SU-DHL-6 (cell line): ENCODE results near the gene PADI2.

Source experiments
- EZH2phosphoT487 ChIP-seq: fragments of 200-600 bp; sonication (generic), shearing (Covaris generic); conservative IDR thresholded peaks from 2 replicates; pipeline ENCODE4 v1.6.1; 2018; ENCODE audit warnings: mild to moderate bottlenecking, antibody characterized with exemption, low read length, moderate library complexity, mixed read lengths
- TF ChIP-seq, protein P1 (sequence below): fragments of 200-600 bp; sonication (generic); IDR thresholded peaks from one replicate; pipeline ENCODE4 v1.5.1; 2017; ENCODE audit warnings: antibody characterized with exemption, mild to moderate bottlenecking, low read length, moderate library complexity; ENCODE audit not compliant: insufficient read depth, poor library complexity, severe bottlenecking

DNA sequence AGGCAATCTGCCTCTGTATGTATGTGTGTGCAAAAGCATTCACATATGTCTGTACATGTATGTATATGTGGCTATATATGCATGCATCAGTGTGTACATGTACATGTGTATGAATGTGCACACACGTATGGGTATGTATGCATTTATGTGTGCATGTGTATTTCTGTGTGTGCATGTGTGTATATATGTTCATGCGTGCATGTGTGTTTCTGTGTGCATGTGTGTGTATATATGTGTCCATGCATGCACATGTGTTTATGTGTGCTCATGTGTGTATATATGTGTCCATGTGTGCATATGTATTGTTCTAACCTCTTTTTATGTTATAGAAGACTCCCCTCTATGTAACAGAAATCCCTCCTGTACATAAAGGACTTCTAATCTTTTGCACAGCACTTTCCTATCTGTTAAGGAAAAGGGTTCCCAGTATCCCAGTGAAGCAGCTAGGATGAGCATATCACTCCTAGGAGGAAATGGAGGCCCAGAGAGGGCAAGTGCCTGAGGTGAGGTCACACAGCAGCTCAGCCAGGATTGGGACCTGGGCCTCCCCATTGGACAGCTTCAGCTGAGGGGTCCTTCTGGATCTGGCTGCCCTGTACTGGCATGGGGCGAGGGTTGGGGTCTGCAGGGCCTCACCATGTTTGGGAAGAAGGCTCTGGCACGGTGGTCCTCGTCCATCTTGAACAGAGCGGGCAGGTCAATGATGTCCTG lies 49.6 kb downstream of the PADI2 start:
- TF ChIP-seq, protein P1, sequence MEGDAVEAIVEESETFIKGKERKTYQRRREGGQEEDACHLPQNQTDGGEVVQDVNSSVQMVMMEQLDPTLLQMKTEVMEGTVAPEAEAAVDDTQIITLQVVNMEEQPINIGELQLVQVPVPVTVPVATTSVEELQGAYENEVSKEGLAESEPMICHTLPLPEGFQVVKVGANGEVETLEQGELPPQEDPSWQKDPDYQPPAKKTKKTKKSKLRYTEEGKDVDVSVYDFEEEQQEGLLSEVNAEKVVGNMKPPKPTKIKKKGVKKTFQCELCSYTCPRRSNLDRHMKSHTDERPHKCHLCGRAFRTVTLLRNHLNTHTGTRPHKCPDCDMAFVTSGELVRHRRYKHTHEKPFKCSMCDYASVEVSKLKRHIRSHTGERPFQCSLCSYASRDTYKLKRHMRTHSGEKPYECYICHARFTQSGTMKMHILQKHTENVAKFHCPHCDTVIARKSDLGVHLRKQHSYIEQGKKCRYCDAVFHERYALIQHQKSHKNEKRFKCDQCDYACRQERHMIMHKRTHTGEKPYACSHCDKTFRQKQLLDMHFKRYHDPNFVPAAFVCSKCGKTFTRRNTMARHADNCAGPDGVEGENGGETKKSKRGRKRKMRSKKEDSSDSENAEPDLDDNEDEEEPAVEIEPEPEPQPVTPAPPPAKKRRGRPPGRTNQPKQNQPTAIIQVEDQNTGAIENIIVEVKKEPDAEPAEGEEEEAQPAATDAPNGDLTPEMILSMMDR, result no peak
- TF ChIP-seq EZH2phosphoT487, result no peak
